MM.1S (cell line): Measurements from ENCODE around the gene NELFB.

ENCODE experiments used
- DNase-seq: peaks from one replicate; pipeline ENCODE4 v3.0.0-alpha.2; 2015
- H2AFZ ChIP-seq: fragments of 300-600 bp; sonication (generic); 2 replicates; pipeline ENCODE4 v1.6.0; 2016; ENCODE audit warnings: antibody characterized with exemption, low read length
- H3F3A ChIP-seq: fragments of 300-600 bp; sonication (generic); 2 replicates; pipeline ENCODE4 v1.6.1; 2016; ENCODE audit warnings: mild to moderate bottlenecking, antibody characterized with exemption, low read length, moderate library complexity, mixed read lengths; ENCODE audit not compliant: insufficient read depth
- H3K27ac ChIP-seq: fragments of 300-600 bp; sonication (generic); 2 replicates; pipeline ENCODE4 v1.5.1; 2016; ENCODE audit warnings: mild to moderate bottlenecking, low read length
- H3K27me3 ChIP-seq: fragments of 300-600 bp; sonication (generic); replicated peaks from 2 replicates; pipeline ENCODE4 v1.6.0; 2016; ENCODE audit warnings: low read length; ENCODE audit not compliant: insufficient read depth
- H3K36me3 ChIP-seq: fragments of 300-600 bp; sonication (generic); replicated peaks from 2 replicates; pipeline ENCODE4 v1.6.1; 2016; ENCODE audit warnings: mild to moderate bottlenecking, low read length, mixed read lengths; ENCODE audit not compliant: insufficient read depth
- H3K4me1 ChIP-seq: fragments of 300-600 bp; sonication (generic); 2 replicates; pipeline ENCODE4 v1.6.1; 2016; ENCODE audit warnings: low read length, mixed read lengths
- H3K4me2 ChIP-seq: fragments of 300-600 bp; sonication (generic); 2 replicates; pipeline ENCODE4 v1.6.0; 2016; ENCODE audit warnings: low read depth, low read length
- H3K4me3 ChIP-seq: fragments of 300-600 bp; sonication (generic); 2 replicates; pipeline ENCODE4 v1.5.1; 2016; ENCODE audit warnings: low read length, mixed read lengths
- H3K79me2 ChIP-seq: fragments of 300-600 bp; sonication (generic); 2 replicates; pipeline ENCODE4 v1.6.1; 2016; ENCODE audit warnings: mixed run types, low read length, mixed read lengths
- H3K9ac ChIP-seq: fragments of 300-600 bp; sonication (generic); 2 replicates; pipeline ENCODE4 v1.6.1; 2016; ENCODE audit warnings: low read length, mixed read lengths
- H3K9me2 ChIP-seq: fragments of 300-600 bp; sonication (generic); replicated peaks from 2 replicates; pipeline ENCODE4 v1.6.1; 2016; ENCODE audit warnings: mild to moderate bottlenecking, low read length, mixed read lengths; ENCODE audit not compliant: insufficient read depth
- H3K9me3 ChIP-seq: fragments of 300-600 bp; sonication (generic); replicated peaks from 2 replicates; pipeline ENCODE4 v1.6.1; 2016; ENCODE audit warnings: mild to moderate bottlenecking, low read length, mixed read lengths; ENCODE audit not compliant: insufficient read depth
- H4K20me1 ChIP-seq: fragments of 300-600 bp; sonication (generic); 2 replicates; pipeline ENCODE4 v1.6.1; 2016; ENCODE audit warnings: mild to moderate bottlenecking, low read length, moderate library complexity, mixed read lengths; ENCODE audit not compliant: insufficient read depth
- EZH2 ChIP-seq: fragments of 300-600 bp; sonication (generic); optimal IDR thresholded peaks from 2 replicates; pipeline ENCODE3; 2017; ENCODE audit warnings: low read depth, mild to moderate bottlenecking, antibody characterized with exemption, low read length, mixed read lengths
- EZH2phosphoT487 ChIP-seq: fragments of 300-600 bp; sonication (generic); IDR thresholded peaks from 2 replicates; pipeline ENCODE4 v1.6.1; 2018; ENCODE audit warnings: antibody characterized with exemption, low read length
- TF ChIP-seq, protein P1 (sequence below): fragments of 300-600 bp; sonication (generic); IDR thresholded peaks from 2 replicates; pipeline ENCODE4 v1.5.1; 2016; ENCODE audit warnings: antibody characterized with exemption, low read length, mixed read lengths

Gene NELFB

GRCh38 chr9:137228968-137229896 lies 25.9 kb upstream of the NELFB start:
- Histone ChIP-seq H3F3A (no peaks in the 10 kb centered on the region), H2AFZ (no peak overlapping the region), H3K9me2 (no peaks in the 10 kb centered on the region), H3K9me3 (no peaks in the 10 kb centered on the region), H3K9ac (no peak overlapping the region), H3K79me2 (no peaks in the 10 kb centered on the region), H3K36me3 (no peaks in the 10 kb centered on the region), H3K27ac (no peak overlapping the region), H4K20me1 (no peaks in the 10 kb centered on the region), H3K4me2 (no peak overlapping the region), H3K27me3 (peaks cover 58% of the 10 kb centered on the region), H3K4me1 (peaks cover 5% of the 10 kb centered on the region; the same call in 1 of the 2 replicates), H3K4me3 (no peak overlapping the region)
- TF ChIP-seq, protein P1, sequence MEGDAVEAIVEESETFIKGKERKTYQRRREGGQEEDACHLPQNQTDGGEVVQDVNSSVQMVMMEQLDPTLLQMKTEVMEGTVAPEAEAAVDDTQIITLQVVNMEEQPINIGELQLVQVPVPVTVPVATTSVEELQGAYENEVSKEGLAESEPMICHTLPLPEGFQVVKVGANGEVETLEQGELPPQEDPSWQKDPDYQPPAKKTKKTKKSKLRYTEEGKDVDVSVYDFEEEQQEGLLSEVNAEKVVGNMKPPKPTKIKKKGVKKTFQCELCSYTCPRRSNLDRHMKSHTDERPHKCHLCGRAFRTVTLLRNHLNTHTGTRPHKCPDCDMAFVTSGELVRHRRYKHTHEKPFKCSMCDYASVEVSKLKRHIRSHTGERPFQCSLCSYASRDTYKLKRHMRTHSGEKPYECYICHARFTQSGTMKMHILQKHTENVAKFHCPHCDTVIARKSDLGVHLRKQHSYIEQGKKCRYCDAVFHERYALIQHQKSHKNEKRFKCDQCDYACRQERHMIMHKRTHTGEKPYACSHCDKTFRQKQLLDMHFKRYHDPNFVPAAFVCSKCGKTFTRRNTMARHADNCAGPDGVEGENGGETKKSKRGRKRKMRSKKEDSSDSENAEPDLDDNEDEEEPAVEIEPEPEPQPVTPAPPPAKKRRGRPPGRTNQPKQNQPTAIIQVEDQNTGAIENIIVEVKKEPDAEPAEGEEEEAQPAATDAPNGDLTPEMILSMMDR, result no peak
- TF ChIP-seq EZH2phosphoT487 (no peak), EZH2 (no peak)
- DNase-seq, result no peak

DNA sequence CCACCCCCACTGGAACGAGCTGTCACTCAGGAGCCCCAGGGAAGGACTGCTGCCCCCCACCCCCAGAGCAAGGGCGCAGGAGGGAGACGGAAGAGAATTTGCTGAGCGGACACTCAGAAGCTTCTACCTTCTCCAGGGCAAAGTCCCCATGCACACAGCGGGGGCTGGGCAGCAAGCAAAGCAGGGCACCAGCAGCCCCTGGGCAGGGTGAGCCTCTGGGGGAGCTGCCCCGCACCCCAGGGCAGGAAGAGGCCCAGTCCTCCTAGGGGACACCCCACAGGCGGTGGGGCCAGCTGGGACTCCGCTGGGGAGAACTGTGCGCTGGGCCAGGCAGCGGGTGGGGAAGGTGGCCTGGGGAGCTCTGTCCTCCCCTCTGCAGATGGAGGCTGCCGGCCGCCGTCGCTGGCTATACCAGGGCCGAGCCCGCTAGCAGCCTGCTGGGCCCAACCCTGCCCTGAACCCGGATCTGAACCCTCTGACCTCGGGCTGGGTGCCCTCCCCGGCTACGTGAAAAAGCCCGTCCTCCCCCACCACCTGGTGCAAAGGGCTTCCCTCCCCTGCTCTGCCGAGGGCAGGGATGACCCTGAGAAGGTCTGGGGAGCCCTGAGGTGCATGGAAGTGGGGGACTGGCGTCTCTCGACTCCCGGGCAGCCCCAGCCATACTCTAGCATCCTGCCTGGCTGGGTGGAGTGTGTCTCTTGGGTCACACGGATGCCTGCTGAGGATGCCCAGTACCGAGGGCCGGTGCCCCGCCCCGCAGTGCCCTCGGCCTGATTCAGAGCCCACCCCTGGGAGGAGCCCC lies 25.0 kb upstream of the NELFB start:
- H2AFZ ChIP-seq, result no peak overlapping the region
- H3K9me2 ChIP-seq, result no peaks in the 10 kb centered on the region
- H3K27ac ChIP-seq, result no peak overlapping the region
- no peaks in the 10 kb centered on the region for H3K9me3 ChIP-seq
- no peaks in the 10 kb centered on the region for H3K4me1 ChIP-seq
- H3K27me3 ChIP-seq, result peaks cover 67% of the 10 kb centered on the region
- no peak overlapping the region for H3K4me2 ChIP-seq
- no peaks in the 10 kb centered on the region for H3K36me3 ChIP-seq
- H3K4me3 ChIP-seq, result no peak overlapping the region
- no peaks in the 10 kb centered on the region for H3F3A ChIP-seq
- TF ChIP-seq, protein P1, result no peak
- no peak for TF ChIP-seq EZH2phosphoT487
- TF ChIP-seq EZH2, result no peak
- no peak for DNase-seq
- H3K79me2 ChIP-seq, result no peaks in the 10 kb centered on the region
- H3K9ac ChIP-seq, result no peak overlapping the region
- no peaks in the 10 kb centered on the region for H4K20me1 ChIP-seq

DNA sequence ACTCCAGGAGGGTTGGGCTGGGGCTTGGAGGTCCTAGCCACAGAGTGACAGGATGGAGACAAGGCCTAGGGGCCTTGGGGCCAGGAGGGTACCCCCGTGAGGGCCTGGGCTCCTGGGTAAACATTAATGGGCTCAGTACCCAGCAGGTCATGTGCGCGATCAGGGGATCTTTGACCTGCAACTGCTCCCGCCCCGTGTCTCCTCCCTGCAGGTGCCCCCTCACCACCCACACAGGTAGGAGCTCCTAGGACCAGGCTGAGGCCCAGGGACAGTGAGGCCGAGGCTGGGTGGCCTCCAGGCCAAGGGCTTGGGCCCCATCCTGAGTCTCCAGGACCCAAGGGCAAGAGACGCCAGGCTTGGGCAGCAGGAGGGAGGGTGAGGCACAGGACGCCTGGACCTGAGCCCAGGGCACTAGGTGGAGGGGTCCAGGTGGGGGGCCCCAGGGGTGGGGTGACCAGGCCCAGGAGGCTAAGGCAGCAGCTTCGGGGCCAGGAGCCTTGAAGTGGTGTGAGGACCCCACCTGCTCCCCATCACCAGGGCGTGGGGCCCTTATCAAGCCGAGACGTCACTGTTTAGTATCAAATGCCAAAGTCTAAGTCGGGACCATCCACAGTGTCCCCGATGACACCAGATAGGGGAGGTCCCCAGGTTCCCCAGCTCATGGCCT lies 24.3 kb upstream of the NELFB start, which contains the start of gene SLC34A3:
SLC34A3 (plus strand) TSS at position 197 of the 667 bp plus-strand sequence. CDS start 802 bp downstream, outside the sequence.
- no peak for TF ChIP-seq EZH2
- no peak for TF ChIP-seq EZH2phosphoT487
- Histone ChIP-seq H3K4me3 (no peak within 1 kb of the TSS), H3K27ac (no peak within 1 kb of the TSS)

More for the DNA sequence above, 24.3 kb upstream of the NELFB start, which contains the start of gene SLC34A3:
- peaks cover 74% of the 10 kb centered on the region for H3K27me3 ChIP-seq
- DNase-seq, result no peak
- H3K36me3 ChIP-seq, result no peaks in the 10 kb centered on the region
- no peaks in the 10 kb centered on the region for H3F3A ChIP-seq
- H3K9me2 ChIP-seq, result no peaks in the 10 kb centered on the region
- H3K79me2 ChIP-seq, result no peaks in the 10 kb centered on the region
- no peak within 1 kb of the TSS for H2AFZ ChIP-seq
- H3K4me2 ChIP-seq, result no peak within 1 kb of the TSS
- no peaks in the 10 kb centered on the region for H3K4me1 ChIP-seq
- H4K20me1 ChIP-seq, result no peaks in the 10 kb centered on the region
- no peaks in the 10 kb centered on the region for H3K9me3 ChIP-seq
- H3K9ac ChIP-seq, result no peak within 1 kb of the TSS
